Ishikawa (cell line): ENCODE data around the gene ZNF70.

Experiments
- CEBPB ChIP-seq: IDR thresholded peaks from 2 replicates; pipeline ENCODE4 v1.6.1; 2012
- CREB1 ChIP-seq: IDR thresholded peaks from 2 replicates; pipeline ENCODE4 v1.6.1; 2012; ENCODE audit warnings: low read depth
- EGR1 ChIP-seq: IDR thresholded peaks from 2 replicates; pipeline ENCODE4 v1.6.1; 2012
- EP300 ChIP-seq: IDR thresholded peaks from 2 replicates; pipeline ENCODE4 v1.6.1; 2012; ENCODE audit warnings: borderline replicate concordance
- FOXM1 ChIP-seq: IDR thresholded peaks from 2 replicates; pipeline ENCODE4 v1.6.1; 2012; ENCODE audit warnings: low read depth, borderline replicate concordance
- RAD21 ChIP-seq: IDR thresholded peaks from 2 replicates; pipeline ENCODE4 v1.6.1; 2012; ENCODE audit warnings: low read depth
- TAF1 ChIP-seq: IDR thresholded peaks from 2 replicates; pipeline ENCODE4 v1.6.1; 2012; ENCODE audit warnings: low read depth, mild to moderate bottlenecking
- TCF12 ChIP-seq: IDR thresholded peaks from 2 replicates; pipeline ENCODE4 v1.6.1; 2012; ENCODE audit warnings: low read depth
- TEAD4 ChIP-seq: IDR thresholded peaks from 2 replicates; pipeline ENCODE4 v1.6.1; 2012
- YY1 ChIP-seq: IDR thresholded peaks from 2 replicates; pipeline ENCODE4 v1.6.1; 2012; ENCODE audit warnings: low read depth
- ZBTB7A ChIP-seq: IDR thresholded peaks from 2 replicates; pipeline ENCODE4 v1.6.1; 2012; ENCODE audit warnings: low read depth
- TF ChIP-seq, protein P1 (sequence below): IDR thresholded peaks from 2 replicates; pipeline ENCODE4 v1.6.1; 2012; ENCODE audit warnings: low read depth, mild to moderate bottlenecking
- TF ChIP-seq, protein P2 (sequence below): IDR thresholded peaks from 2 replicates; pipeline ENCODE4 v1.6.1; 2012
- TF ChIP-seq, protein P3 (sequence below): IDR thresholded peaks from 2 replicates; pipeline ENCODE4 v1.6.1; 2012

DNA sequence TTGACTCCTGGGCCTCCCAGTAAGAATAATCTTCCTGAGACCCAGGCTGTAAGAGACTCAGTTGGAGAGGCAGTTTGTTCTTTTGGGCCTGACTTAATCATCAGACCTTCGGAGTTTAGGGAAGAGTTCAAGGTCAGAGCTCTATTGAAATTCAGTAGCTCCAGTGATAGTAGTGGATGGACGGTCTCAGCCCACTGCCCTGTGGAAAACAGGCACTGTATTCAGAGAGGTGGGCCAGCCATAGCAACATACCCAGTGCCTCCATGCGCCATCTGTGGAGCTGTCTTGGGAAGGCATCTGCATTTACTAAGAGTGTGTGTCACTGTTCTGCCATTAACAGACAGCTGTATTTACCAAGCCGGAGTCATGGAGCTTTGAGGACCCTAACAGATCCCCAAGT is 38.7 kb upstream of the ZNF70 start:
- no peak for TF ChIP-seq TAF1
- TF ChIP-seq, protein P1, sequence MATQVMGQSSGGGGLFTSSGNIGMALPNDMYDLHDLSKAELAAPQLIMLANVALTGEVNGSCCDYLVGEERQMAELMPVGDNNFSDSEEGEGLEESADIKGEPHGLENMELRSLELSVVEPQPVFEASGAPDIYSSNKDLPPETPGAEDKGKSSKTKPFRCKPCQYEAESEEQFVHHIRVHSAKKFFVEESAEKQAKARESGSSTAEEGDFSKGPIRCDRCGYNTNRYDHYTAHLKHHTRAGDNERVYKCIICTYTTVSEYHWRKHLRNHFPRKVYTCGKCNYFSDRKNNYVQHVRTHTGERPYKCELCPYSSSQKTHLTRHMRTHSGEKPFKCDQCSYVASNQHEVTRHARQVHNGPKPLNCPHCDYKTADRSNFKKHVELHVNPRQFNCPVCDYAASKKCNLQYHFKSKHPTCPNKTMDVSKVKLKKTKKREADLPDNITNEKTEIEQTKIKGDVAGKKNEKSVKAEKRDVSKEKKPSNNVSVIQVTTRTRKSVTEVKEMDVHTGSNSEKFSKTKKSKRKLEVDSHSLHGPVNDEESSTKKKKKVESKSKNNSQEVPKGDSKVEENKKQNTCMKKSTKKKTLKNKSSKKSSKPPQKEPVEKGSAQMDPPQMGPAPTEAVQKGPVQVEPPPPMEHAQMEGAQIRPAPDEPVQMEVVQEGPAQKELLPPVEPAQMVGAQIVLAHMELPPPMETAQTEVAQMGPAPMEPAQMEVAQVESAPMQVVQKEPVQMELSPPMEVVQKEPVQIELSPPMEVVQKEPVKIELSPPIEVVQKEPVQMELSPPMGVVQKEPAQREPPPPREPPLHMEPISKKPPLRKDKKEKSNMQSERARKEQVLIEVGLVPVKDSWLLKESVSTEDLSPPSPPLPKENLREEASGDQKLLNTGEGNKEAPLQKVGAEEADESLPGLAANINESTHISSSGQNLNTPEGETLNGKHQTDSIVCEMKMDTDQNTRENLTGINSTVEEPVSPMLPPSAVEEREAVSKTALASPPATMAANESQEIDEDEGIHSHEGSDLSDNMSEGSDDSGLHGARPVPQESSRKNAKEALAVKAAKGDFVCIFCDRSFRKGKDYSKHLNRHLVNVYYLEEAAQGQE: no peak
- no peak for TF ChIP-seq EP300
- no peak for TF ChIP-seq ZBTB7A
- no peak for TF ChIP-seq TEAD4
- no peak for TF ChIP-seq EGR1
- TF ChIP-seq, protein P2, sequence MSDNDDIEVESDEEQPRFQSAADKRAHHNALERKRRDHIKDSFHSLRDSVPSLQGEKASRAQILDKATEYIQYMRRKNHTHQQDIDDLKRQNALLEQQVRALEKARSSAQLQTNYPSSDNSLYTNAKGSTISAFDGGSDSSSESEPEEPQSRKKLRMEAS: no peak
- TF ChIP-seq CREB1: no peak
- no peak for TF ChIP-seq CEBPB
- no peak for TF ChIP-seq FOXM1
- no peak for TF ChIP-seq RAD21
- no peak for TF ChIP-seq YY1
- TF ChIP-seq TCF12: no peak
- TF ChIP-seq, protein P3, sequence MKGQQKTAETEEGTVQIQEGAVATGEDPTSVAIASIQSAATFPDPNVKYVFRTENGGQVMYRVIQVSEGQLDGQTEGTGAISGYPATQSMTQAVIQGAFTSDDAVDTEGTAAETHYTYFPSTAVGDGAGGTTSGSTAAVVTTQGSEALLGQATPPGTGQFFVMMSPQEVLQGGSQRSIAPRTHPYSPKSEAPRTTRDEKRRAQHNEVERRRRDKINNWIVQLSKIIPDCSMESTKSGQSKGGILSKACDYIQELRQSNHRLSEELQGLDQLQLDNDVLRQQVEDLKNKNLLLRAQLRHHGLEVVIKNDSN: no peak
